ENCODE results near the gene GALNT10.

Gene GALNT10

DNA sequence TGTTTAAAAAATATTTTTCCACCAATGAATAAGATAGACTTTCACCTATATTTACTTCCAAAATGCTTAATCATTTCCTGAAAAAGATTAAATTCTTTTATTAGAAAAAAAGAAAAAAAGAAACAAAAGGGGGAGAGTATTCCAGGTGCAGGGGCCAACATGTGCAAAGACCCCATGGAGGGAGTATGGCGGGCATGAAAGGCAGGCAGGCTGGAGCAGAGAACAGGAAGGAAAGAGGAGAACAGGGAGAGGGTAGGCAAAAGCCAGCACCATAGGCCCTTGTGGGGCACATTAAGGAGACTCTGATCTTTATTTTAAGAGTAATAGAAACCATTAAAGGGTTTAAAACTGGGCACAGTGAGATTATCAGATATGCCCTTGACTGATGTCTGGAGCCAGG, 238.8 kb downstream of the GALNT10 start:
- no peaks in the 10 kb centered on the region for H3K9me3 Mint-ChIP-seq
- peaks cover 10% of the 10 kb centered on the region for H3K36me3 Mint-ChIP-seq (ENCODE audit: low read depth)
- H3K4me3 Mint-ChIP-seq = no peak overlapping the region
- no peak overlapping the region for H3K27ac Mint-ChIP-seq
- H3K4me1 Mint-ChIP-seq = no peaks in the 10 kb centered on the region
- no peaks in the 10 kb centered on the region for H3K27me3 Mint-ChIP-seq (ENCODE audit: low read depth)
- TF ChIP-seq, protein P1, sequence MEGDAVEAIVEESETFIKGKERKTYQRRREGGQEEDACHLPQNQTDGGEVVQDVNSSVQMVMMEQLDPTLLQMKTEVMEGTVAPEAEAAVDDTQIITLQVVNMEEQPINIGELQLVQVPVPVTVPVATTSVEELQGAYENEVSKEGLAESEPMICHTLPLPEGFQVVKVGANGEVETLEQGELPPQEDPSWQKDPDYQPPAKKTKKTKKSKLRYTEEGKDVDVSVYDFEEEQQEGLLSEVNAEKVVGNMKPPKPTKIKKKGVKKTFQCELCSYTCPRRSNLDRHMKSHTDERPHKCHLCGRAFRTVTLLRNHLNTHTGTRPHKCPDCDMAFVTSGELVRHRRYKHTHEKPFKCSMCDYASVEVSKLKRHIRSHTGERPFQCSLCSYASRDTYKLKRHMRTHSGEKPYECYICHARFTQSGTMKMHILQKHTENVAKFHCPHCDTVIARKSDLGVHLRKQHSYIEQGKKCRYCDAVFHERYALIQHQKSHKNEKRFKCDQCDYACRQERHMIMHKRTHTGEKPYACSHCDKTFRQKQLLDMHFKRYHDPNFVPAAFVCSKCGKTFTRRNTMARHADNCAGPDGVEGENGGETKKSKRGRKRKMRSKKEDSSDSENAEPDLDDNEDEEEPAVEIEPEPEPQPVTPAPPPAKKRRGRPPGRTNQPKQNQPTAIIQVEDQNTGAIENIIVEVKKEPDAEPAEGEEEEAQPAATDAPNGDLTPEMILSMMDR (IDR thresholded peaks at IDR 0.05; ENCODE audit: unreplicated experiment in 3 of 3) = no peak

DNA sequence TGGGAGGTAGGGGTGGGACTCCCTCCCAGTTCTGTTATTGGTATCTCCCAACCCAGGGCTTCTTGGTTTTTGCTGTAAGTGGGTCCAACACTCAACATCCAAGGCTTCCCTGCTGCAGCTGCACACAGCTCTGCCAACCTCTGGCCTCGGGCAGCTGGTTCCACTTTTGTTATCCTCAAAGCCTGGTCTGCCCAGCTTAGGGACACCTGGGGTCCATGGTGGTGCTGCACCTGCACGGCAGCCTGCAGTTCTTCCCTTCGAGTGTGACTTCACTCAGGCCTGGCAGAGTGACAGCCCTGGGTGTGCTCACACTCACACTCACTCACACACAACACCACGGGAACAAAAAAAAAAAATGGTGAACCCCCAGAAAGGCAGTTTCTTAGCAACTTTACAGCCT, 239.9 kb downstream of the GALNT10 start:
- H3K4me3 Mint-ChIP-seq = no peak overlapping the region
- H3K9me3 Mint-ChIP-seq = no peaks in the 10 kb centered on the region
- no peaks in the 10 kb centered on the region for H3K4me1 Mint-ChIP-seq
- no peak overlapping the region for H3K27ac Mint-ChIP-seq
- H3K27me3 Mint-ChIP-seq (ENCODE audit: low read depth) = no peaks in the 10 kb centered on the region
- peaks cover 16% of the 10 kb centered on the region for H3K36me3 Mint-ChIP-seq (ENCODE audit: low read depth)
- TF ChIP-seq, protein P1 (IDR thresholded peaks at IDR 0.05; ENCODE audit: unreplicated experiment in 3 of 3) = no peak

DNA sequence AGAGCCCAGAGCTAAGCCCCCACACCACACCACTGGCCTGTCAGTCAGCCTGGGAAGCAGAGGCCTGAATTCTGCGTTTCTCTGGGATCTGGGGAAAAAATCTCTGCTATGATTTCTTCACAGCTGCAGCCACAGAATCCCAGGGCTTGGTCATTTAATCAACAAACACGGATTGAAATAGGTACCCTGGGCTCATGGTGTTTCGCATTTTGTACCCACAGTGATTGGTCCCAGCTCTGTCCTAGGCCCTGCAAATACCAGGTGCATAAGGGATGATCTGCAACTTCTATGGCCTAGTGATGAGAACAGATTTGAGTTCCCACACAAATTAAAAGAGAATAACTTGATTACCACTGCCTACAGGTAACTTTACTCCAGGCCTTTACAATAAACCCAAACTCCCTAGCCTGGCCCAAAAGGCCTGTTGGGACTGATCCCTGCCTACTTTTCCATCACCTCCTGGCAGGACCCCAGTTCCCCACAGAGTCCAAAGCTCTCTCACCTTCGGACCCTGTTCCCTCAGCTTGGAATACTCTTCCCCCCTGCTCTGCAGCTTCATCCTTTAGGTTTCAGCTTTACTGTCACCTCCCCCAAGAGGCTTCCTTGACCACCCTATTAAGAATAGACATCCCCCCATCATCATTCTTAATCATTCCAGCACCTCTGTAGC, 240.6 kb downstream of the GALNT10 start:
- Mint-ChIP-seq H3K27ac (no peak overlapping the region), H3K36me3 (ENCODE audit: low read depth) (peaks cover 22% of the 10 kb centered on the region), H3K4me3 (no peak overlapping the region), H3K27me3 (ENCODE audit: low read depth) (no peaks in the 10 kb centered on the region), H3K9me3 (no peaks in the 10 kb centered on the region), H3K4me1 (no peaks in the 10 kb centered on the region)
- TF ChIP-seq, protein P1 (IDR thresholded peaks at IDR 0.05; ENCODE audit: unreplicated experiment in 3 of 3) = no peak

DNA sequence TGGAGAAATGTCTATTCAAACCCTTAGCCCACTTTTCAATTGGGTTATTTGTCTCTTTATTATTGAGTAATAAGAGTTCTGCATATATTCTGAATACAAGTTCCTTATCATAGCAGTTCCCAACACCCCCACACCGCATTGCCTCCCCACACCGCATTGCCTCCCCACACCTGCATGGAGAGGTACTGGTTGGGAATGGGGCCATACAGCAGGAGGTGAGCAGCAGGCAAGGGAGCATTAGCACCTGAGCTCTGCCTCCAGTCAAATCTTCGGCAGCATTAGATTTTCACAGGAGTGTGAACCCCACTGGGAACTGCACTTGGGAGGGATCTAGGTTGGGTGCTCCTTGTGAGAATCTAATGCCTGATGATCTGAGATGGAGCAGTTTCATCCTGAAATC, 244.7 kb downstream of the GALNT10 start:
- Mint-ChIP-seq H3K36me3 (ENCODE audit: low read depth) (peaks cover 50% of the 10 kb centered on the region), H3K27me3 (ENCODE audit: low read depth) (no peaks in the 10 kb centered on the region), H3K9me3 (no peaks in the 10 kb centered on the region), H3K4me3 (no peak overlapping the region), H3K27ac (no peak overlapping the region), H3K4me1 (no peaks in the 10 kb centered on the region)
- TF ChIP-seq, protein P1 (IDR thresholded peaks at IDR 0.05; ENCODE audit: unreplicated experiment in 3 of 3) = no peak

DNA sequence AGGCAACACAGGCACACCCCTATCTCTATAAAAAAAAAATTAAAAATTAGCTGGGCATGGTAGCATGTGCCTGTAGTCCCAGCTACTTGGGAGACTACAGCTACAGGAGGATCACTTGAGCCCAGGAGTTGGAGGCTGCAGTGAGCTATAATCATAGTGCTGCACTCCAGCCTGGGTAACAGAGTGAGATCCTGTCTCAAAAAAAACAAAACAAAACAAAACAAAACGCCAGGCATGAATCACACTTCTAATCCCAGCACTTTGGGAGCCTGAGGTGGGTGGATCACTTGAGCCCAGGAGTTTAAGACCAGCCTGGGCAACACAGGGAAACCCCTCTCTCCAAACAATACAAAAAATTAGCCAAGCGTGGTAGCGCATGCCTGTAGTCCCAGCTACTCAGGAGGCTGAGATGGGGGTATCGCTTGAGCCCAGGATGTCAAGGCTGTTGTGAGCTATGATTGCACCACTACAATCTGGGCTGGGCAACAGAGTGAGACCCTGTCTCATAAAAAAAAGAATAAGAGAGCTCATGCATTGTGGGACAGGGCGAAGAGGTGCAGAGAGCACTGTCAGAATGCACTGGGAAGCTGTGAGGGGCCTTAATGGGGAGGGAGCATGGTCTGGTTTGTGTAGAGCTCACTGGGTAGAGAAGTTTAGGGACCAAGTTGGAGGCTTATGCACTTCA, 246.9 kb downstream of the GALNT10 start:
- H3K9me3 Mint-ChIP-seq = no peaks in the 10 kb centered on the region
- H3K27me3 Mint-ChIP-seq (ENCODE audit: low read depth) = no peaks in the 10 kb centered on the region
- no peak overlapping the region for H3K4me3 Mint-ChIP-seq
- no peak overlapping the region for H3K27ac Mint-ChIP-seq
- peaks cover 64% of the 10 kb centered on the region for H3K36me3 Mint-ChIP-seq (ENCODE audit: low read depth)
- TF ChIP-seq, protein P1 (IDR thresholded peaks at IDR 0.05; ENCODE audit: unreplicated experiment in 3 of 3) = no peak
- H3K4me1 Mint-ChIP-seq = no peaks in the 10 kb centered on the region

DNA sequence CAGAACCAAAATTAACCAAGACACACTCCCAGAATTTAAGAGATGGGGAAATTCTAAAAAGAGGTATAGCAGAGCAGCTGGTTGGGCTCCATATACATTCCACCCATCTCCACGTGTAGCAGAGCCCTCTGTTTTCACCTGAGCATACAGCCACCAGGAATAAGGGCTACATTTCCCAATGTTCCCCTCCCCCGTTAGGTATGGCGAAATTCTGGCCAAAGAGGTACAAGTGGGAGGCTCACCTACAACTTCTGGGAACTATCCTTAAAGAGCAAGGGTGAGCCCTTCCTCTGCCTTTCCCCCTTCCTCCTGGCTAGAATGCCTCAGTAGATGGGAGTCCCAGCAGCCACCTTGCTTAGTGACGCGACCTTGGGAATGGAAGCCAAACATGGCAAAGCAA, 250.0 kb downstream of the GALNT10 start:
- Mint-ChIP-seq H3K36me3 (ENCODE audit: low read depth) (peaks cover 55% of the 10 kb centered on the region), H3K9me3 (no peaks in the 10 kb centered on the region), H3K27ac (no peak overlapping the region), H3K4me1 (peaks cover 11% of the 10 kb centered on the region), H3K4me3 (no peak overlapping the region), H3K27me3 (ENCODE audit: low read depth) (peaks cover 4% of the 10 kb centered on the region)
- TF ChIP-seq, protein P1 (IDR thresholded peaks at IDR 0.05; ENCODE audit: unreplicated experiment in 3 of 3) = no peak
